Osteoblast (primary cell): ENCODE data around the gene DPP6. TPM values are rescaled to one million over a fixed set of nuclear protein-coding genes. Genes with fewer than 3 reads are reported as not detected.
A peak's percentile ranks its signal among the peaks of the same experiment; 100 is the strongest.

ENCODE experiments used
- DNase-seq: peaks from one replicate; pipeline ENCODE4 v3.0.0; 2011; ENCODE audit warnings: low spot score, mixed read lengths; ENCODE audit not compliant: insufficient read length; ENCODE audit errors: missing footprints
- H2AFZ ChIP-seq: 2 replicates; pipeline ENCODE4 v1.6.0; 2011; ENCODE audit warnings: mild to moderate bottlenecking, low read length
- H3K27ac ChIP-seq: 2 replicates; pipeline ENCODE4 v1.5.1; 2011; ENCODE audit warnings: mild to moderate bottlenecking, low read depth, low read length, moderate library complexity
- H3K27me3 ChIP-seq: 2 replicates; pipeline ENCODE4 v1.6.0; 2012; ENCODE audit warnings: mild to moderate bottlenecking, control low read depth, inconsistent platforms, low read length, moderate library complexity; ENCODE audit not compliant: insufficient read depth
- H3K36me3 ChIP-seq: 2 replicates; pipeline ENCODE4 v1.5.1; 2011; ENCODE audit warnings: mild to moderate bottlenecking, low read length, control low read depth, moderate library complexity; ENCODE audit not compliant: insufficient read depth
- H3K4me1 ChIP-seq: 2 replicates; pipeline ENCODE4 v1.5.1; 2011; ENCODE audit warnings: mild to moderate bottlenecking, low read length, control low read depth, moderate library complexity; ENCODE audit not compliant: insufficient read depth
- H3K4me2 ChIP-seq: 2 replicates; pipeline ENCODE4 v1.6.0; 2011; ENCODE audit warnings: mild to moderate bottlenecking, low read length; ENCODE audit not compliant: insufficient read depth
- H3K4me3 ChIP-seq: fragments of 200-600 bp; sonication (generic); 3 replicates; pipeline ENCODE4 v1.5.1; 2012; ENCODE audit warnings: mild to moderate bottlenecking, low read length, inconsistent platforms; ENCODE audit not compliant: insufficient read depth
- H3K79me2 ChIP-seq: 2 replicates; pipeline ENCODE4 v1.6.0; 2012; ENCODE audit warnings: mild to moderate bottlenecking, low read length, control low read depth, inconsistent platforms; ENCODE audit not compliant: insufficient read depth
- H3K9me3 ChIP-seq: 2 replicates; pipeline ENCODE4 v1.5.1; 2011; ENCODE audit warnings: low read depth, low read length, control low read depth
- H4K20me1 ChIP-seq: 2 replicates; pipeline ENCODE4 v1.6.0; 2012; ENCODE audit warnings: mild to moderate bottlenecking, low read length, control low read depth; ENCODE audit not compliant: insufficient read depth
- total RNA-seq: library from RNA; depleted of rRNA; stranded (reverse); fragments of >200 nt; gene quantifications from 2 replicates; pipeline ENCODE4 v1.2.3, GENCODE V29; 2012
- TF ChIP-seq, protein P1 (sequence below): IDR thresholded peaks from 2 replicates; pipeline ENCODE4 v1.5.1; 2011; ENCODE audit warnings: mild to moderate bottlenecking, low read depth, low read length, moderate library complexity; ENCODE audit errors: extremely low read depth

DPP6 gene
- total RNA-seq, 1 donor: not detected

DNA sequence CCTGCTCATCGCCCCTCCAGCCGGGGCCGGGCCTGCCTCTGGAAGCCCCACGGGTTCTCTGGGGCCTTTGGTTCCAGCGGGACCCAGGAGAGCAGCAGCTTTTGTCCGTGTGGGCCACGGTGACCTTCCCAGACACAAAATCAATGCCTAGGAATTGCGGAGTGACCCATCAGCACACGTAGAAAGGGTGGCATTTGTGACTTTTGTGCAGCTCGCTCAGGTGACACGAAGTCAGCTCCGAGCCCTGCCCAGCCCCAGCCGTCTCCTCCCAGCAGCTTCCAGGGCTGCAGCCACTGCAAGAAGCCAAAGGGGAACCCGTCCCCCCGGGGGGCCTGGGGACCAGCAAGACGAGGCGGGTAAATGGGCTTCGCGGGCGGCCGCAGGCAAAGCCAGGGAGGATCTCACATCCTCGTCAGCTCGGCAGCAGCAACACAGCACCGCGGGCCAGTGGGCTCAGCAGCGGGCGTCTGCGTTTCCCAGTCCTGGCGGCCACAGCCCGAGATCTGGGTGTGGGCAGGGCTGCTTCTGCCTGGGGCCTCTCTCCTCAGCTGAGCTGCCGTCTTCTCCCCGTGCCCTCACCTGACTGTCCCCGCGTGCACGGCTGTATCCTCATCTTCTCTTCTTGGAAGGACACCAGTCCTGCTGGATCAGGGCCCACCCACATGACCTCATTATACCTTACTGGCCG is 862.3 kb downstream of the DPP6 start:
- Histone ChIP-seq H3K36me3 (no peaks in the 10 kb centered on the region), H3K9me3 (no peaks in the 10 kb centered on the region), H3K79me2 (no peaks in the 10 kb centered on the region), H3K4me1 (no peaks in the 10 kb centered on the region), H3K4me3 (peak overlapping the region; percentile 61), H3K27ac (no peak overlapping the region), H4K20me1 (no peaks in the 10 kb centered on the region), H3K27me3 (peaks cover 7% of the 10 kb centered on the region), H2AFZ (peak overlapping the region; percentile 91), H3K4me2 (peak overlapping the region; percentile 86)
- TF ChIP-seq, protein P1, sequence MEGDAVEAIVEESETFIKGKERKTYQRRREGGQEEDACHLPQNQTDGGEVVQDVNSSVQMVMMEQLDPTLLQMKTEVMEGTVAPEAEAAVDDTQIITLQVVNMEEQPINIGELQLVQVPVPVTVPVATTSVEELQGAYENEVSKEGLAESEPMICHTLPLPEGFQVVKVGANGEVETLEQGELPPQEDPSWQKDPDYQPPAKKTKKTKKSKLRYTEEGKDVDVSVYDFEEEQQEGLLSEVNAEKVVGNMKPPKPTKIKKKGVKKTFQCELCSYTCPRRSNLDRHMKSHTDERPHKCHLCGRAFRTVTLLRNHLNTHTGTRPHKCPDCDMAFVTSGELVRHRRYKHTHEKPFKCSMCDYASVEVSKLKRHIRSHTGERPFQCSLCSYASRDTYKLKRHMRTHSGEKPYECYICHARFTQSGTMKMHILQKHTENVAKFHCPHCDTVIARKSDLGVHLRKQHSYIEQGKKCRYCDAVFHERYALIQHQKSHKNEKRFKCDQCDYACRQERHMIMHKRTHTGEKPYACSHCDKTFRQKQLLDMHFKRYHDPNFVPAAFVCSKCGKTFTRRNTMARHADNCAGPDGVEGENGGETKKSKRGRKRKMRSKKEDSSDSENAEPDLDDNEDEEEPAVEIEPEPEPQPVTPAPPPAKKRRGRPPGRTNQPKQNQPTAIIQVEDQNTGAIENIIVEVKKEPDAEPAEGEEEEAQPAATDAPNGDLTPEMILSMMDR: no peak
- no peak for DNase-seq

GRCh38 chr7:154914996-154915380 is 862.8 kb downstream of the DPP6 start:
- H3K27me3 ChIP-seq: peaks cover 7% of the 10 kb centered on the region
- H3K4me2 ChIP-seq: no peak overlapping the region
- H3K79me2 ChIP-seq: no peaks in the 10 kb centered on the region
- H3K4me3 ChIP-seq: no peak overlapping the region
- H3K36me3 ChIP-seq: no peaks in the 10 kb centered on the region
- H3K4me1 ChIP-seq: no peaks in the 10 kb centered on the region
- no peak overlapping the region for H2AFZ ChIP-seq
- H4K20me1 ChIP-seq: no peaks in the 10 kb centered on the region
- no peak overlapping the region for H3K27ac ChIP-seq
- no peaks in the 10 kb centered on the region for H3K9me3 ChIP-seq
- TF ChIP-seq, protein P1: no peak
- no peak for DNase-seq

DNA sequence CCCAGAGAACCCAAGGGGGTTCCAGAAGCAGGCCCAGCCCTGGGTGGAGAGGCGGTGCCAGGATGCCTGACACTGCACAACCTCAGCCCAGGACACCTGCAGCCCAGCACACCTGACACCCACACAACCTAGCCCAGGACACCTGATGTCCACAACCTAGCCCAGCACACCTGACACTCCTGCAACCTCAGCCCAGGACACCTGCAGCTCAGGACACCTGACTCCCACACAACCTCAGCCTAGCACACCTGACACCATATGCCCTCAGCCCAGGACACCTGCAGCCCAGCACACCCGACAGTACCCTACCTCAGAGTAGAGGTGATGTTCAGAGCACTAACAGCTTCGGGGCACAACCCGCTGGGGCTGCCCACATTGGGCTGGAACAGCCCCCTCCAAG is 863.4 kb downstream of the DPP6 start:
- DNase-seq: no peak
- Histone ChIP-seq H3K9me3 (no peaks in the 10 kb centered on the region), H3K36me3 (no peaks in the 10 kb centered on the region), H3K27me3 (peaks cover 7% of the 10 kb centered on the region), H4K20me1 (no peaks in the 10 kb centered on the region), H3K27ac (no peak overlapping the region), H3K4me2 (no peak overlapping the region), H2AFZ (no peak overlapping the region), H3K4me3 (no peak overlapping the region), H3K4me1 (no peaks in the 10 kb centered on the region), H3K79me2 (no peaks in the 10 kb centered on the region)
- TF ChIP-seq, protein P1: no peak

DNA sequence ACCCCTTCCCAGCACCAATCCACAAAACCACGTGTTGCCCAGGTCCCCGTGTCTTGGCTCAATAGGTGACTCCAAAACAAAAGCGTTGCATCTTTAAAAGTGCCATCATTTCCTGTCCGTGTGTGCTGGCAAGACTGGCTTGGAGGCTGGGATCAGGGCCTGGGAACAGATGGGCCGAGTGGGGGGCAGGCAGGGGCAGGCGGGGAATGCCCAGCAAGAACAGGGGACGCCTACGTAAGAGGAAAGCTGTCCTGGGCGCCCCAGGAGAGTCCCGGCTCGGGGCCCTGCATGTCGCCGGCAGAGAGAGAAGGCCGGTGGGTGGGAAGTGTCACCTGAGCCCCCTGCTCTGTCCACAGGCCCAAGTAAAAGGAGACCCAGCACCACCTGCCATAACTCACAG is 864.2 kb downstream of the DPP6 start:
- Histone ChIP-seq H3K4me3 (no peak overlapping the region), H3K36me3 (no peaks in the 10 kb centered on the region), H2AFZ (no peak overlapping the region), H4K20me1 (no peaks in the 10 kb centered on the region), H3K79me2 (no peaks in the 10 kb centered on the region), H3K4me2 (no peak overlapping the region), H3K4me1 (no peaks in the 10 kb centered on the region), H3K27ac (no peak overlapping the region), H3K9me3 (no peaks in the 10 kb centered on the region), H3K27me3 (peaks cover 7% of the 10 kb centered on the region)
- TF ChIP-seq, protein P1: no peak
- DNase-seq: no peak
